HepG2 (cell line): ENCODE results near the gene PDE4D. TPM values are rescaled to one million over a fixed set of nuclear protein-coding genes. Genes with fewer than 3 reads are reported as not detected.

ENCODE experiments used
- ATAC-seq: fragments of 200-7000 bp; cut with Tn5 transposase; 3 replicates; pipeline ENCODE4 v1.9.1; 2020; ENCODE audit warnings: mild to moderate bottlenecking, moderate library complexity
- BruUV-seq: library from RNA; stranded (reverse); fragments of 400-500 nt; replicated peaks from 2 replicates; lab custom pipeline; 2021; lab: Mats Ljungman, UMichigan
- CTCF ChIA-PET: fragments of 300-600 bp; formaldehyde crosslinking; extraction: SDS; loops from one replicate; lab custom pipeline; 2021; ENCODE audit warnings: low total read pairs, inconsistent platforms, low intra/inter-chr PET ratio; lab: Yijun Ruan, JAX
- POLR2A ChIA-PET: fragments of 350-600 bp; sonication (Branson Sonifier 250); formaldehyde crosslinking; loops from one replicate; lab custom pipeline; 2020; ENCODE audit warnings: antibody characterized with exemption, inconsistent platforms; lab: Yijun Ruan, JAX
- DNase-seq: peaks from one replicate; pipeline ENCODE4 v3.0.0-alpha.2; 2015; ENCODE audit warnings: low spot score
- FAIRE-seq: peaks from 3 replicates; lab custom pipeline; 2011; peaks lifted over from hg19 to GRCh38; lab: Jason Lieb, UNC
- H2AFZ ChIP-seq: one replicate; pipeline ENCODE4 v1.6.1; 2011; ENCODE audit warnings: low read length, inconsistent platforms
- H3K27ac ChIP-seq: fragments of 300-600 bp; 3 replicates; pipeline ENCODE4 v1.8.0; 2011; ENCODE audit warnings: mixed run types, mild to moderate bottlenecking, mixed read lengths, low read length, inconsistent platforms; ENCODE audit not compliant: insufficient read depth; ENCODE audit errors: extremely low read length
- H3K27me3 ChIP-seq, 2 experiments: fragments of 200-600 bp in 1 of 2; 2 replicates in 1 of 2; 3 replicates in 1 of 2; pipeline versions ENCODE4 v1.6.0 to v1.8.0; 2011; ENCODE audit warnings: low read length in 2 of 2, mild to moderate bottlenecking in 2 of 2, moderate library complexity in 2 of 2, inconsistent platforms in 1 of 2; ENCODE audit not compliant: insufficient read depth in 2 of 2, control insufficient read depth in 1 of 2
- H3K36me3 ChIP-seq, 2 experiments: fragments of 200-600 bp in 1 of 2; replicated peaks in 1 of 2; 2 replicates in 1 of 2; 3 replicates in 1 of 2; pipeline versions ENCODE4 v1.5.1 to v1.8.0; 2011; ENCODE audit warnings: low read length in 2 of 2, inconsistent platforms in 1 of 2; ENCODE audit not compliant: insufficient read depth in 2 of 2, control insufficient read depth in 1 of 2
- H3K4me1 ChIP-seq: 2 replicates; pipeline ENCODE4 v1.5.1; 2012; ENCODE audit warnings: low read length, inconsistent platforms; ENCODE audit not compliant: insufficient read depth
- H3K4me2 ChIP-seq: 2 replicates; pipeline ENCODE4 v1.6.0; 2011; ENCODE audit warnings: low read depth, low read length, inconsistent platforms
- H3K4me3 ChIP-seq, 3 experiments: fragments of 200-600 bp in 1 of 3; sonication (generic), shearing (Covaris generic) in 1 of 3; replicated peaks in 1 of 3; 2 replicates each; pipeline ENCODE4 v1.5.1; 2011 to 2016; ENCODE audit warnings: low read length in 3 of 3, inconsistent platforms in 2 of 3, low read depth in 2 of 3, mild to moderate bottlenecking in 2 of 3, control low read depth in 1 of 3, mixed read lengths in 1 of 3; ENCODE audit not compliant: insufficient read depth in 1 of 3
- H3K79me2 ChIP-seq: one replicate; pipeline ENCODE4 v1.6.1; 2011; ENCODE audit warnings: low read length, inconsistent platforms; ENCODE audit not compliant: insufficient read depth
- H3K9ac ChIP-seq: 2 replicates; pipeline ENCODE4 v1.6.0; 2011; ENCODE audit warnings: mild to moderate bottlenecking, low read depth, low read length, inconsistent platforms; ENCODE audit not compliant: insufficient read depth
- H3K9me3 ChIP-seq: 2 replicates; pipeline ENCODE4 v1.5.1; 2012; ENCODE audit warnings: mild to moderate bottlenecking, low read length
- H4K20me1 ChIP-seq: 2 replicates; pipeline ENCODE4 v1.6.0; 2011; ENCODE audit warnings: inconsistent platforms, mild to moderate bottlenecking, low read length, moderate library complexity; ENCODE audit not compliant: insufficient read depth
- NAIF1 ChIP-seq: sonication (generic); formaldehyde crosslinking; IDR thresholded peaks from 2 replicates; pipeline ENCODE4 v1.5.0; 2020; ENCODE audit warnings: mild to moderate bottlenecking, missing genetic modification reagents, borderline replicate concordance
- STAT6 ChIP-seq: sonication (generic); formaldehyde crosslinking; IDR thresholded peaks from 2 replicates; pipeline ENCODE4 v1.4.0; 2020; ENCODE audit warnings: missing genetic modification reagents, mild to moderate bottlenecking, borderline replicate concordance
- ZNF414 ChIP-seq: sonication (generic); formaldehyde crosslinking; IDR thresholded peaks from 2 replicates; pipeline ENCODE4 v1.5.0; 2020; ENCODE audit warnings: missing genetic modification reagents
- ZNF639 ChIP-seq: conservative IDR thresholded peaks from 2 replicates; pipeline ENCODE4 v1.6.1; 2018; ENCODE audit warnings: missing genetic modification reagents
- WGBS: methylation state at CpG from one replicate; pipeline ENCODE4 v1.1.6; 2017; ENCODE audit warnings: low lambda C conversion rate; 5-methylcytosine and 5-hydroxymethylcytosine counted together
- in situ Hi-C: cut with HindIII; loops from 2 replicates; pipeline ENCODE4 v1.10.0; 2017; ENCODE audit warnings: low pct_unique_long_range_greater_than_20kb; ENCODE audit not compliant: extremely low pct_ligation_motif_present
- intact Hi-C: fragments of 100-400 bp; cut with micrococcal nuclease; formaldehyde crosslinking; loops from one replicate; pipeline ENCODE4 v1.10.0; 2022; ENCODE audit not compliant: unreplicated experiment
- polyA plus RNA-seq, 8 experiments: library from polyadenylated mRNA; depleted of rRNA in 3 of 8; stranded (reverse) in 7 of 8; unstranded in 1 of 8; fragments of >200 nt; fragmentation: Illumina TruSeq in 4 of 8; extraction: Trizol in 4 of 8; gene quantifications; 2 replicates each; pipeline versions ENCODE4 v1.2.1 to v1.2.3, GENCODE V29; 2011 to 2016; ENCODE audit warnings: low read depth in 4 of 8, missing spikeins in 1 of 8, mixed read lengths in 1 of 8; ENCODE audit not compliant: insufficient read depth in 1 of 8
- total RNA-seq, 5 experiments: library from RNA; depleted of rRNA; stranded (reverse); fragments of >200 nt; fragmentation: Illumina TruSeq; extraction: Trizol; gene quantifications; 2 replicates each; pipeline ENCODE4 v1.2.3, GENCODE V29; 2016; ENCODE audit warnings: low read depth in 1 of 5

Gene PDE4D
- total and polyA plus RNA-seq, 2 of the 13 experiments (the other 11 are each of a cell fraction or from before 2014, with no cell fraction given): 7.0 to 12.2 TPM

GRCh38 chr5:59177644-59178043, 715.9 kb downstream of the PDE4D start:
- no TSS peak for BruUV-seq
- DNase-seq (no peak), FAIRE-seq (no peak), ATAC-seq (no peak)
- intact Hi-C loops: no loop called here
- ChIA-PET POLR2A (no interaction called here), CTCF (no interaction called here)
- no peaks in the 10 kb centered on the region for H3K79me2 ChIP-seq
- whole genome bisulfite sequencing: 50% methylated on average over 2 of the region's 3 CpGs
- no peak for TF ChIP-seq STAT6 (CRISPR knock-in tag)
- TF ChIP-seq ZNF639 (CRISPR knock-in tag): no peak
- no peak for TF ChIP-seq NAIF1 (CRISPR knock-in tag)
- TF ChIP-seq ZNF414: no peak
- H3K4me1 ChIP-seq: no peaks in the 10 kb centered on the region
- no peak overlapping the region for H3K4me3 ChIP-seq
- no peaks in the 10 kb centered on the region for H3K36me3 ChIP-seq
- H3K27me3 ChIP-seq: no peaks in the 10 kb centered on the region
- in situ Hi-C loops: loop anchor here (5.0 kb wide), 1 partner anchor 290 kb away; no protein-coding TSS in a partner anchor
- no peak overlapping the region for H3K4me2 ChIP-seq
- H3K9me3 ChIP-seq: no peaks in the 10 kb centered on the region
- H3K27ac ChIP-seq: no peak overlapping the region
- H2AFZ ChIP-seq: no peak overlapping the region
- no peak overlapping the region for H3K9ac ChIP-seq
- H4K20me1 ChIP-seq: no peaks in the 10 kb centered on the region
